ENCODE results near the gene FGF3. TPM values are rescaled to one million over a fixed set of nuclear protein-coding genes. Genes with fewer than 3 reads are reported as not detected.

FGF3 gene
- polyA plus RNA-seq, 10 donors, result 0.15 to 0.17 TPM; not detected in 8

GRCh38 chr11:69848201-69848600 is 29.0 kb upstream of the FGF3 start:
- DNase-seq, result peak; percentile 49 to 85 (median 51)

DNA sequence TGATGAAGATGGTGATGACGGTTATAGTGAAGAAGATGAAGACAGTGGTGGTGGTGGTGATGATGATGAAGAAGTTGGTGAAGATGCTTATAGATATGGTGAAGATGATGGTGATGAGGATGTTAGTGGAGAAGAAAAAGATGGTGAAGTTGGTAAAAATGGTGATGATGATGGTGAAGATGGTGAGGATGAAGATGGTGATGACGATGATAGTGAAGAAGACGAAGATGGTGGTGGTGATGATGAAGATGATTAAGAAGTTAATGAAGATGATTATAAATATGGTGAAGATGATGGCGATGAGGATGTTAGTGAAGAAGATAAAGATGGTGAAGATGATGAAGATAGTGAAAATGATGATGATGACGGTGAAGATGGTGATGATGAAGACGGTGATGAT is 25.2 kb upstream of the FGF3 start:
- DNase-seq, result no peak

- DNase-seq, result no peak
Observed at GRCh38 chr11:69843529-69843921, 24.3 kb upstream of the FGF3 start.

DNA sequence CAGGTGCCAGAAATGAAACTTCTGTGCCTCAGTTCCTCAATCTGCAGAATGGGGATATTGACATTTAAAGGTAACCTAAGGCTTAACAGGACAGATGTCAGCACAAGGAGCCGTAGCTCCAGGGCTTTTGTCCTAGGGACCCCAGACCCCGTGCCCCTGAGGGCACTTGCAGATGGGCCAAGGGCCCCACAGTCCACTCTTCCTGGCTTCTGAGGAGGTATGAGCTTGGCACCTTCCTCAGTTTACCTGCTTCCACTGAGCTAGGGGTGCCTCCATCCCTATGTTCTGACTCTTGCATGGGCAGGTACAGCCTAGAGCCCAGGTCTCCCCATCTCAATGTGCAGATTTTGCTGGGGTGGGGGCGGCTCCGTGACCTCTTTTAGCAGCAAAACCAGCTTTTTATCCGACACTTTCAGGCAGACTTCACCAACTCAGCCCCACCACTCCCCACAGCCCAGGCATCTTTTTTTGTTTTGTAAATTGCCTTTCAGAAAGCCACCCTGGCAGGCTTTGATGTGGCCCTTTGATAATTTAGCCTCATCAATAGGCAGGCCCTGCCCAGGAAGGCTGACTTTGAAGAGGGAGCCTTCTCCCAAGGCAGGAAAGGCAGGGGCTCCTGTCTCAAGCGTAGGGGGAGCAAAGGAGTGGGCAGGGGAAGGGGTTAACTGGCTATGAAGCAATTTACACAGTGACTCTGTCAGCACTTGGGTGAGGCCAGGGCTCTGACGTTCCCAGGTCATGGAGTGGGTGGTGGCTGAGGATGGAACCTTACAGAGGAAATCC is 23.7 kb upstream of the FGF3 start:
- DNase-seq, result no peak

DNA sequence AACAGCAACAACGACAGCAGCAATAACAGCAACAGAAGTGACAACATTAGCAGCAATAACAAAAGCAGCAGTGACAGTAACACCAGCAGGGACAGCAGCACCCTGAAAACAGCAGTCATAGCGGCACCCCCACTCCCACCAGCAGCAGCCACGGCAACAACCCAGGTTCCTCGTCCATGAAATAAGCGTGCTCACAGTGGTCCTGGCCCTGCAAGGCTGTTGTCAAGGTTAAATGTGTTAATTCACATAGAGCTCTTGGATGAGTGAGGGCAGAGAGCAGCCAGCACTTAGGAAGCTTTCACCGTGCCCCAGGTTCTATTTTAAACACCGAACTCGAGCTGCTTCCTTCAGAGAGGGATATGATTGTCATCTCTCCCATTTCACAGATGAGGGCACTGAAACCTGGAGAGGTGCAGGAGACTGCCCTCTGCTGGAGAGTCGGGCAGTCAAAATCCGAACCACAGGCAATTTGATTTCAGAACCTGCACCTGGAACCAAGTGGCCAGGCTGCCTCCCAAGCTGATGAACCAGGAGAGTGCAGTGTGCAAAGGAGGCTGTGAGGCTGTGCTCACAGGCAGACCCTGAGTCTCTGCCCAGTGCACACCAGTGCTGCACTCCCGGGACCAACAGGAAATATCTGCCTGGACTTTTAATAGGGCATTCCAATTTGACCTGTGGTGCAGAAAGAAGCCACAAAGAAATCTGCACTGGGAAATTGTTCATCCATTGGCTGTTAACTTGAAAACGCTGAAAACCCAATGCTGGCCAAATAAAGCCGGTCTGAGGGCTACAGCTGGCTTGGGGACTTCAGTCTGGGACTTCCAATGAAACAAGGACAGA is 22.9 kb upstream of the FGF3 start:
- peak in 1 of 3 donors; percentile 18 for DNase-seq

- DNase-seq, result no peak
Observed at GRCh38 chr11:69841170-69841858, 22.1 kb upstream of the FGF3 start.

DNA sequence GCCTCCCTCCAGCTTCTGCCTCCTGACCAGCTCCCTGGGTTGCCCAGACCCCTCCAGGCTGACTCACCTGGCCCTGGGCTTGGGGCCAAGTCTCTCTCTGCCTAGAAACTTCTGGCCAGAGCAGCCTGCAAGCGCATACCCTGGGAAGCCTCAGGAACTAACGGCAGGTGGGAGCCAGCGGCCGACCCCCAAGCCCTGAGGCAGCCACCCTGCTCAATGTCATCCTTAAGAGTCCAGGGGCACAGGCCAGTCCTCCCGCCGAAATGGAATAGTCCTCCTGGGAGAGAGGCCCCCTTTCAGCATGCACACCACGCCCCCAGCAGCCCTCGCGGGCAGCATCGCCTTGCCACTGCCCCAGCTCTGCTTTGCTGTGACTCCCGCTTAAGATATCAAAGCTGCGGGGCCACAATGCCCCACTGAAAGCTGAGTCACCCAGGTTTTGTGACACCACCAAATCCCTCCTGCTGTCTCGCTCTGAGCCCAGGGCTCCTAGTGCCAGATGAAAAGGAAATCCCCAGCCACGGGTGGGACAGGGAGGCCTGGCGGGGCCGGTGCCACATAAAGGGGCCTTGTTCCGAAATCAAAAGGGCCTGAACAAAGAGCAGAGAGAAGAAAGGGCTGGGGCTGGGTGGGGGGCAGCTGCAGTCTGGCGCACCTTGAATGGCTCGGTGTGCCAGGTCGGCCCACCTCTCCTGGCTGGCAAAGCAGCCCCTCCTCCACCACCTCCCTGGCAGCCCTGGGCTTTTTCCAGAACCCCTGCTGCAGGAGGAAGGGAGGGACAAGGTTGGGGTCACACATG is 21.4 kb upstream of the FGF3 start:
- DNase-seq, result no peak

DNA sequence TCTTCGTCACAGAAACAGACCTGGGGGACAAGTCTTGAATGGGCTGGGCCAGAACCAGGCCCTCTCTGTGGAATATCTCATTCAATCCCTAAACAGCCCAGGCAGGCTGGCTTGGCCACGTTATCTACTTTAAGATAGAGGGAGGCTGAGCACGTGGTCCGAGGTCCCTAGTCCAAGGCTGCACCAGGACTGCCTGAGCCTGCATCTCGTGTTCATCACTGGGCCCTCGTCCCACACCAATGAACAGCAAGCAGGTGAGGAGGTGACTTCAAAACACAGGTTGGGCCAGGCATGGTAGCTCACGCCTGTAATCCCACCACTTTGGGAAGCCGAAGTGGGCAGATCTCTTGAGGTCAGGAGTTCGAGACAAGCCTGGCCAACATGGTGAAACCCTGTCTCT is 20.3 kb upstream of the FGF3 start:
- DNase-seq, result no peak

DNA sequence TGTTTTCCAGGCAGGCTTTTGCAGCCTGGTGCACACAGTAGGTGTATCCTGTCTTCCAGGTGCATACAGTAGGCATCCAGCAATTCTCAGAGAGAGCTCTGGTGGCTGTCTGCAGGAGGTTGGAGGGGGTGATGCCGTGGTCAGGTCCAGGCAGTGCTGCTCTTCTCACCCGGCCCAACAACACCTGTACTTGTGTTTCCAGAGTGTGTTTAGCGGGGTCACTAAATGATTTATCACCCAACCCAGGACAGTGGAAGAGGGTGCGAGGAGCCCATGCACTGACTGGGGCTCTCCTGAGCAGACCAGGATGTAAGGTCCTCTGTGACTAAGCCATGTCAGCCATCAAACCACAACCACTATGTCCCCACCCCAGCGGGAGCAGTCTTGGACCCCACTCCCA is 18.6 kb upstream of the FGF3 start:
- DNase-seq, result no peak

- no peak for DNase-seq
Observed at GRCh38 chr11:69836401-69836800, 17.2 kb upstream of the FGF3 start.

GRCh38 chr11:69834811-69835800 is 15.9 kb upstream of the FGF3 start:
- DNase-seq, result no peak

GRCh38 chr11:69834251-69834650 is 15.0 kb upstream of the FGF3 start:
- DNase-seq, result no peak

- no peak for DNase-seq
Observed at GRCh38 chr11:69832561-69833413, 13.6 kb upstream of the FGF3 start.

- DNase-seq, result no peak
Observed at GRCh38 chr11:69831985-69832384, 12.8 kb upstream of the FGF3 start.

GRCh38 chr11:69830086-69830485 is 10.9 kb upstream of the FGF3 start:
- DNase-seq, result no peak

DNA sequence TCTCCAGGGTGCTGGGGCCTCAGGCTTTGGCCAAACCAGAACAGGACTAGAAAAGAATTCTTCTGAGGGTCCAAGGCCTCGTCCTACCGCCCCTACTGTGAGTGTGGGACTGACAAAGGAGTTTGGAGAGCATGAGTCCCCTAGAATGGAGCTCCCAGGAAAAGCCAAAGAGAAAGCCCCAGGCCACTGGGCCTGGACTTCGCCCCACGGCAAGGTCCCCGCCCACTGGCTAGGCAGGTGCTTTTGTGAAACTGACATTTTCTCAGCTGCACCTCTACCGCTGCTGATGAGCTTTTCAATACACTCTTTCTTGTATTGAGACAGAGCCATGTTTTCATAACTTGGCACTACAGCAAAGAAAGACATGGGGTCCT is 9.7 kb upstream of the FGF3 start:
- no peak for DNase-seq

- no peak for DNase-seq
Observed at GRCh38 chr11:69828276-69828970, 9.2 kb upstream of the FGF3 start.

DNA sequence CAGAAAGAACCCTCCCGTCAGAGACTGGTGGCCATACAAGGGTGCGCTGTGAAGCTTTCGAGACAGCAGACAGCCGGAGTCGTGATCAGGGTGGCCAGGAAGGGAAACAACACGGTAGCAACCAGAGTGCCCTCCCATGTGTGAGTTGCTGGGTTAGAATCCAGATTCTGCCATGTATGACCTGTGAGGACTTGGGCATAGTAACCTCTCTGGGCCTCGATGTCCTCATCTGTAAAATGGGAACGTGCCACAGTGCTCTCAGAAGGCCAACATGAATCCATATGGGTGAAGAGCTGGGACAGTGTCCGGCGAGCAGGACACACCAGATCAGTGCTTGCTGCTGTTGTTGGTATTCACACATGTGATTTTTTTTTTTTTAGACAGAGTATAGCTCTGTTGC is 7.6 kb upstream of the FGF3 start:
- DNase-seq, result no peak

DNA sequence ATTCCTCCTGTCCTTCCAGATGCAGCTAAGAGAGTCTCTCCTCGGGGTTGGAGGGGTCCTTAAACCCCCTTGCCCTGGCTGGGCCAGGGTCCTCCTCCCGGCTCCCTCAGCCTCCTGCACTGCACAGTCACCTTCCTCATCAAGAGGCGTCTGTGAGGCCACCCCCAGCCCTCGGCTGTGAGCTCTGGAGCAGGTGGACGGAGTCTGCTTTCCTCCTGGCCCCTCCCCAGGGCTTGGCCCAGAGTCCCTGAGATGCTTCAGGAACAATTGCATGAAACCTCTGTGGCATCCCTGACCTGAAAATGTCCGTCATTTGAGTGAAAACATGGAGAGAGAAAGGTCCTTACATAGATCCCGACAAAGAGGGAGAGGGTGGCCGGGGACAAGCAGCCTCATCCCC is 6.7 kb upstream of the FGF3 start:
- no peak for DNase-seq
